K562 (cell line): ENCODE measurements around the gene RARA. TPM values are rescaled to one million over a fixed set of nuclear protein-coding genes. Genes with fewer than 3 reads are reported as not detected.

ENCODE experiments used
- ARID3B ChIP-seq: fragments of 250-450 bp; sonication (Bioruptor Pico); IDR thresholded peaks from 2 replicates; pipeline ENCODE4 v1.4.0; 2020; ENCODE audit warnings: borderline replicate concordance
- ETS2 ChIP-seq: IDR thresholded peaks from 2 replicates; pipeline ENCODE4 v1.6.1; 2016; ENCODE audit warnings: borderline replicate concordance, missing genetic modification characterization, mild to moderate bottlenecking, moderate library complexity, missing compliant biosample characterization; ENCODE audit not compliant: poor library complexity, severe bottlenecking
- MNT ChIP-seq, 2 experiments: fragments of 450-650 bp; conservative IDR thresholded peaks; 2 replicates each; pipeline ENCODE4 v1.6.1; 2017; ENCODE audit warnings: mild to moderate bottlenecking in 2 of 2, moderate library complexity in 2 of 2
- MTA2 ChIP-seq: fragments of 450-650 bp; IDR thresholded peaks from 2 replicates; pipeline ENCODE4 v1.6.1; 2016; ENCODE audit warnings: low read depth
- NR1H2 ChIP-seq: sonication (generic); formaldehyde crosslinking; IDR thresholded peaks from 2 replicates; pipeline ENCODE4 v1.4.0; 2020; ENCODE audit warnings: mild to moderate bottlenecking, missing genetic modification reagents
- PATZ1 ChIP-seq: fragments of 250-450 bp; sonication (Bioruptor Pico); IDR thresholded peaks from 2 replicates; pipeline ENCODE4 v1.5.0; 2020; ENCODE audit warnings: mild to moderate bottlenecking, borderline replicate concordance
- PHF21A ChIP-seq: fragments of 450-650 bp; IDR thresholded peaks from 2 replicates; pipeline ENCODE4 v1.6.1; 2017; ENCODE audit warnings: low read depth, borderline replicate concordance
- POLR2H ChIP-seq: IDR thresholded peaks from 2 replicates; pipeline ENCODE4 v1.6.1; 2016; ENCODE audit warnings: missing genetic modification characterization, low read depth, mild to moderate bottlenecking, control low read depth, missing compliant biosample characterization, moderate library complexity
- POU5F1 ChIP-seq: fragments of 150-350 bp; IDR thresholded peaks from 2 replicates; pipeline ENCODE4 v1.6.1; 2014; ENCODE audit warnings: borderline replicate concordance, low read length, low read depth, mild to moderate bottlenecking; ENCODE audit not compliant: partially characterized antibody
- PTBP1 ChIP-seq: fragments of 200-400 bp; formaldehyde crosslinking; IDR thresholded peaks from 2 replicates; pipeline ENCODE4 v1.6.1; 2017; ENCODE audit warnings: low read depth, low read length
- TAL1 ChIP-seq: fragments of 450-650 bp; IDR thresholded peaks from 2 replicates; pipeline ENCODE4 v1.6.1; 2016; ENCODE audit warnings: mild to moderate bottlenecking
- ZBED1 ChIP-seq: IDR thresholded peaks from 2 replicates; pipeline ENCODE4 v1.6.1; 2014
- ZFPM2 ChIP-seq: fragments of 250-450 bp; sonication (Bioruptor Pico); IDR thresholded peaks from 2 replicates; pipeline ENCODE4 v1.5.1; 2022; ENCODE audit warnings: mild to moderate bottlenecking
- polyA plus RNA-seq, 8 experiments: library from polyadenylated mRNA; depleted of rRNA in 4 of 8; stranded (reverse) in 5 of 8; unstranded in 3 of 8; fragments of >200 nt; fragmentation: Nextera tagmentation in 2 of 8; fragmentation: Illumina TruSeq in 1 of 8; extraction: Ambion mirVana in 2 of 8; extraction: Trizol in 1 of 8; gene quantifications; 2 replicates each; pipeline versions ENCODE4 v1.2.1 to v1.2.3, GENCODE V29; 2011 to 2014; ENCODE audit warnings: inconsistent platforms in 1 of 8, missing spikeins in 1 of 8
- total RNA-seq, 7 experiments: library from RNA; depleted of rRNA in 6 of 7; stranded (reverse); fragments of >200 nt in 6 of 7; fragmentation: Illumina TruSeq in 2 of 7; extraction: Trizol in 2 of 7; gene quantifications; 2 replicates each; pipeline versions ENCODE4 v1.2.1 to v1.2.3, GENCODE V29; 2011 to 2021; ENCODE audit warnings: low replicate concordance in 1 of 7
- TF ChIP-seq, protein P1 (sequence below): fragments of 250-450 bp; sonication (Bioruptor Pico); IDR thresholded peaks from 2 replicates; pipeline ENCODE4 v1.5.0; 2021; ENCODE audit warnings: mild to moderate bottlenecking, borderline replicate concordance
- TF ChIP-seq, protein P2 (sequence below): fragments of 450-650 bp; IDR thresholded peaks from 2 replicates; pipeline ENCODE4 v1.6.1; 2017; ENCODE audit warnings: antibody characterized with exemption, mild to moderate bottlenecking

RARA gene
- total and polyA plus RNA-seq, 9 of the 15 experiments (the other 6 are each of a cell fraction or from before 2014, with no cell fraction given): 0.10 to 28.0 (median 7.9) TPM

DNA sequence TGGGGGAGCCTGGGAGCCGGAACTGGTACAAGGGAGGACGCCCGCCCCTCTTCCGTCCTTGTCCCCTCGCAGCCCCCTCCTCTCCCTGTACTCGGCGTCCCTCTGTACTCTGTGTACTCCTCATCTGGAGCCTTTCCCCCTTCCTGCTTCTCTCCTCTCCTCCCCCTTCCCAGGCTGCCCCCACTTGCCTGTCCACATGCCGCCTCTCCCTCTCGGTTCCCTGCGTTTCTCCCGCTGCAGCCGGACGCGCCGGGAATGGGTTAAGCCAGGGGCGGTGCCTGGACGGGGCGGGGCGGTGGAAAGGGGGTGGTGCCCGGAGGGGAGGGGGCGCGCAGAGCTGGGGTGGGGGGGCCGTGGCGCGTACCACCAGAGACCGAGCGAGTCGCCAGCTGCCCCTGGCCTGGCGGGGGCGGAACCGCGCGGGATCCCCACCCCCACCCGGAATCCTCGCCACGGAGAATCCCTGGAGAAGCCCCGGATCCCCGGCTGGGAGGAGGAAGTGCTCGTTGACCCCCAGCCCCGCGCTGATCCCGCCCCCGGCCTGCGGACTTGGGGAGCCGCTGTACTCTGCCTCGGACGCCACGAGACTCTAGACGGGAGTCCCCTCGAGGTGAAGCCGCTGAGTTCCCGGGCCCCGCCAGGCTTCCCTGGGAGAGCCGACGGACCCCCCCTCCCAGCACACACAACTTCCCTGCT, 33.0 kb downstream of the RARA start (continued):
- TF ChIP-seq ARID3B (no peak), POLR2H (tag) (no peak), TAL1 (no peak), ETS2 (tag) (no peak), PATZ1 (no peak), PTBP1 (no peak), ZFPM2 (no peak), ZBED1 (no peak), POU5F1 (no peak), PHF21A (no peak), MTA2 (no peak), NR1H2 (CRISPR knock-in tag) (no peak), MNT (conservative IDR thresholded peaks at IDR 0.05) (peak in 1 of 2 experiments; percentile 26; a peak in 1 of 4 replicates)
- TF ChIP-seq, protein P1, sequence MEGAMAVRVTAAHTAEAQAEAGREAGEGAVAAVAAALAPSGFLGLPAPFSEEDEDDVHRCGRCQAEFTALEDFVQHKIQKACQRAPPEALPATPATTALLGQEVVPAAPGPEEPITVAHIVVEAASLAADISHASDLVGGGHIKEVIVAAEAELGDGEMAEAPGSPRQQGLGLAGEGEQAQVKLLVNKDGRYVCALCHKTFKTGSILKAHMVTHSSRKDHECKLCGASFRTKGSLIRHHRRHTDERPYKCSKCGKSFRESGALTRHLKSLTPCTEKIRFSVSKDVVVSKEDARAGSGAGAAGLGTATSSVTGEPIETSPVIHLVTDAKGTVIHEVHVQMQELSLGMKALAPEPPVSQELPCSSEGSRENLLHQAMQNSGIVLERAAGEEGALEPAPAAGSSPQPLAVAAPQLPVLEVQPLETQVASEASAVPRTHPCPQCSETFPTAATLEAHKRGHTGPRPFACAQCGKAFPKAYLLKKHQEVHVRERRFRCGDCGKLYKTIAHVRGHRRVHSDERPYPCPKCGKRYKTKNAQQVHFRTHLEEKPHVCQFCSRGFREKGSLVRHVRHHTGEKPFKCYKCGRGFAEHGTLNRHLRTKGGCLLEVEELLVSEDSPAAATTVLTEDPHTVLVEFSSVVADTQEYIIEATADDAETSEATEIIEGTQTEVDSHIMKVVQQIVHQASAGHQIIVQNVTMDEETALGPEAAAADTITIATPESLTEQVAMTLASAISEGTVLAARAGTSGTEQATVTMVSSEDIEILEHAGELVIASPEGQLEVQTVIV (CRISPR knock-in tag): no peak
- TF ChIP-seq, protein P2, sequence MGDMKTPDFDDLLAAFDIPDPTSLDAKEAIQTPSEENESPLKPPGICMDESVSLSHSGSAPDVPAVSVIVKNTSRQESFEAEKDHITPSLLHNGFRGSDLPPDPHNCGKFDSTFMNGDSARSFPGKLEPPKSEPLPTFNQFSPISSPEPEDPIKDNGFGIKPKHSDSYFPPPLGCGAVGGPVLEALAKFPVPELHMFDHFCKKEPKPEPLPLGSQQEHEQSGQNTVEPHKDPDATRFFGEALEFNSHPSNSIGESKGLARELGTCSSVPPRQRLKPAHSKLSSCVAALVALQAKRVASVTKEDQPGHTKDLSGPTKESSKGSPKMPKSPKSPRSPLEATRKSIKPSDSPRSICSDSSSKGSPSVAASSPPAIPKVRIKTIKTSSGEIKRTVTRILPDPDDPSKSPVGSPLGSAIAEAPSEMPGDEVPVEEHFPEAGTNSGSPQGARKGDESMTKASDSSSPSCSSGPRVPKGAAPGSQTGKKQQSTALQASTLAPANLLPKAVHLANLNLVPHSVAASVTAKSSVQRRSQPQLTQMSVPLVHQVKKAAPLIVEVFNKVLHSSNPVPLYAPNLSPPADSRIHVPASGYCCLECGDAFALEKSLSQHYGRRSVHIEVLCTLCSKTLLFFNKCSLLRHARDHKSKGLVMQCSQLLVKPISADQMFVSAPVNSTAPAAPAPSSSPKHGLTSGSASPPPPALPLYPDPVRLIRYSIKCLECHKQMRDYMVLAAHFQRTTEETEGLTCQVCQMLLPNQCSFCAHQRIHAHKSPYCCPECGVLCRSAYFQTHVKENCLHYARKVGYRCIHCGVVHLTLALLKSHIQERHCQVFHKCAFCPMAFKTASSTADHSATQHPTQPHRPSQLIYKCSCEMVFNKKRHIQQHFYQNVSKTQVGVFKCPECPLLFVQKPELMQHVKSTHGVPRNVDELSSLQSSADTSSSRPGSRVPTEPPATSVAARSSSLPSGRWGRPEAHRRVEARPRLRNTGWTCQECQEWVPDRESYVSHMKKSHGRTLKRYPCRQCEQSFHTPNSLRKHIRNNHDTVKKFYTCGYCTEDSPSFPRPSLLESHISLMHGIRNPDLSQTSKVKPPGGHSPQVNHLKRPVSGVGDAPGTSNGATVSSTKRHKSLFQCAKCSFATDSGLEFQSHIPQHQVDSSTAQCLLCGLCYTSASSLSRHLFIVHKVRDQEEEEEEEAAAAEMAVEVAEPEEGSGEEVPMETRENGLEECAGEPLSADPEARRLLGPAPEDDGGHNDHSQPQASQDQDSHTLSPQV: no peak
